Activated T-cell treated with anti-CD3 and anti-CD28 coated beads for 1 hour (primary cell): Measurements from ENCODE around the gene CYBRD1.

ENCODE experiments used
- DNase-seq: peaks from one replicate; pipeline ENCODE4 v3.0.0-alpha.2; 2020; ENCODE audit warnings: low read depth

CYBRD1 gene

DNA sequence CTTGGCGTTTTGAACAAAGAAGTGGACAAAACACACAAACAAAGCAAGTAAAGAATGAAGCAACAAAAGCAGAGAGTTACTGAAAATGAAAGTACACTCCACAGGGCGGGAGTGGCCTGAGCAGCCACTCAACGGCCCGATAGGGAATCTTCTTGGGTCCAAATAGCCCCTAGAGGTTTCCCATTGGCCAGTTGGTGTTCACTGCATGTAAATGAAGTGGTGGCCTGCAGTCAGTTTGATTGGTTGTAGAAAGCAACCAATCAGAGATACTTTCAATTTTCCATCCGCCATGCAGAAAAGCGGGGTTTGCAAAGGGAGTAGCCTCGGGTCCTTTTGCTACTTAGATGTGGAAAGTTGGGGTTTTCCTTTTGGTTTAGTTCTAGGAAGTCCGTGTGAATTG lies 31.6 kb downstream of the CYBRD1 start:
- no peak for DNase-seq

DNA sequence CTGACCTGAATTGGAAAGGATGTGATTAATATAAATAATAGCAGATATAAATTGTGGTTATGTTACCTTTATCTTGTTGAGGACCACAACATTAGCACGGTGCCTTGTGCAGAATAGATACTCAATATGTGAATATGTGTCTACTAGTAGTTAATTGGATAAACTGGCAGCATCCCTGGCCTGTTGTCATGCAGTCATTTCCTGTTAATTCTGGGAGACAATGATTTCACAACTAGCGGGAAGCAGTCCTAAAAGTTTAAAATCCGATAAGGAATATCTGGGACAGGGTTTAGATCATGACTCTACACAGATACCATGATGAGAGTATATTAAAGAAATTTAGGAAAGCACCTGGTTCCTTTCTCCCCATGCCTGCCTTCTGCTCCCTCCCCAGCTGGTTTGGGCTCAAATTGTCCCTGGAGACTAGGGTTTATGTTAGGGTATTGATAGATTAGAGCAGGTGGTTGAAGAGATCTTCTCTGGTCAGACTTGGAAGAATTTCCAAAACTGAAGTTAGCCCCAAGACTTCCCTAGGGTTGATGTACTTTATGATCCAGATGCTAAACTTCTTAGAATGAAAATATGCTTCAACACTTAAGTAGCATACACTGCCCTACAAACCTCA lies 32.8 kb downstream of the CYBRD1 start:
- DNase-seq = no peak

GRCh38 chr2:171557363-171557762 lies 35.1 kb downstream of the CYBRD1 start:
- no peak for DNase-seq

- DNase-seq = no peak
Observed at GRCh38 chr2:171563301-171563700, 41.0 kb downstream of the CYBRD1 start.

DNA sequence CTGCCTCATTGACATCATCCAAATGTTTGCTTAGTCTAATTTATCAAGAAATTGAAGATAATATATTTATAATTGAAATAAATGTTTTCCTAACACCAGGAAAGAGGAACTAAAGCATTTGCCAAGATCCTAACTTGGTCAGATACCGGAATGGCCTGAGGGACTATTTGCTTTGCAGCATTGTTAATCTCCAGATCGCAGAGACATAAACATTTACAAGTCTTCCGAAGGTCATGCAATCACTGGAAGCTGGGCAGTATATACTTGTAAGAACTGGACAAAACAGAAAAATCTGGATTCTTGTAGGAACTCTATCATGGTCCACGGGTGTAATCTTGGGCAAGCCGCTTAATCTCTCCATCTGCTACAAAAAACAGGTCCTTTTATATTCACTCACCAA lies 42.2 kb downstream of the CYBRD1 start:
- DNase-seq = no peak

GRCh38 chr2:171566057-171566456 lies 43.8 kb downstream of the CYBRD1 start:
- no peak for DNase-seq

- DNase-seq = no peak
Observed at GRCh38 chr2:171566753-171567152, 44.5 kb downstream of the CYBRD1 start.

DNA sequence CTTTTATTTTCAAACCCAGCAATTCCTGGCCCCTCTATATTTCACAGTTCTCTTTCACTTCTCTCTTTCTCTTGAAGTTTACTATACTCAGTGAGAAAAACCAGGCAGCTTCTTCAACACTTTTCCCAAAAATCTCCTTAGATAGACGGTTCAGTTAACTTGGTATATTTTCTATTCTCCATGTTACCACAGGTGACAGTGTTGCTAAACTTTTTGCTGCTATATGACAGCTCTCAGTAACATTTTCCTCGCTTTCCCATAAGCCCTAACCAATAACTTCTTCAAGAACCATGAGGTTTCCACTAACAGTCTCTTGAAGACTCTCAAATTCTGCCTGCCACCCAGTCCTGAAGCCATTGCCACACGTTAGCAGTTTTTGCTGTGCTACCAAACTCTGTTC lies 45.8 kb downstream of the CYBRD1 start:
- no peak for DNase-seq

- DNase-seq = no peak
Observed at GRCh38 chr2:171571721-171572120, 49.4 kb downstream of the CYBRD1 start.

DNA sequence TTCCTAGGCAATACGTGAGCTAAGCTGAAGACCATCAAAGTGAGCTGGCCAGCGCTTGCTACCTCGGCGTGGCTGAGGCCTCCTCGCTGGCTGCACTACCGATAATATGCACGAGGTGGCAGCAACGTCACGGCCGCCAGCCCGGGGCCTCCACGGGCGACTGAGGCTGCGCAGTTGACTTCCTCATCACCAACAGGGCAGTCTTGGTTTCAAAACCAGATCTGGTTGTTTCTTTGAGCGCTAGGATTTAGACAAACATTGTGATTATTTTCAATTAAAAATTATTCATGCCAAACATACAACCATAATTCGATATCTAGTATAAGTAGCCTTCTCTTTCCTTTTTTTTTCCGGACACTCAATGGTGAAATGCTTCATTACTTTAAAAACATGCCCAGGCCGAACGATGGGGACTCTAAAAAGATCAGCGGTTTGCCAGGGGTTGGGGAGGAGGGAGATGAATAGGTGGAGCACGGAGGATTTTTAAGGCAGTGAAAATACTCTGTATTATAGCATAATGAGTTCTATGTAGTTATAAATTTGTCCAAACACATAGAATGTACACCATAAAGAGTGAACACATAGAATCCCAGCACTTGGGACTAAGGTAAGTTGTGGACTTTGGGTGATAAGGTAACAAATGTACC lies 52.0 kb downstream of the CYBRD1 start:
- peak; percentile 72 for DNase-seq

GRCh38 chr2:171575606-171576005 lies 53.3 kb downstream of the CYBRD1 start:
- no peak for DNase-seq

DNA sequence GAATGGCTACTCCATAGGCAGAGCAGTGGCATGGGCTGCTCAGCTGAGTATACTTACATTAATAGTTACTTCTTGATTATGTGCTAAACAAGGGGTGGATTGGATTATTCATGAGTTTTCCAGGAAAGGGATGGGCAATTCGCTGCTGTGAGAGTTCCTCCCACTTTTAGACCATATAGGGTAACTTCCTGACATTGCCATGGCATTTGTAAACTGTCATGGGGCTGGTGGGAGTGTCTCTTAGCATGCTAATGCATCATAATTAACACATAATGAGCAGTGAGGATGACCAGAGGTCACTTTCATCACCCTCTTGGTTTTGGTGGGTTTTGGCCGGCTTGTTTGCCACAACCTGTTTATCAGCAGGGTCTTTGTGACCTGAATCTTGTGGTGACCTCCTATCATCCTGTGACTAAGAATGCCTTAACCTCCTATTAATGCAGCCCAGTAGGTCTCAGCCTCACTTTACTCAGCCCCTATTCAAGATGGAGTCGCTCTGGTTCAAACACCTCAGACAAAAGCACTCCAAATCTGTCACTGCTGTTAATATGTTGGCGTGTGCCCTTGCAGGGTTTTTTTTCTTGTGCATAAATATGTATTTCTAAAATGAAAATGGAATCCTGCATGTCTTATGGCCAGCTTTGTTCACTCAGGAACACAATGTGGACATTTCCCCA lies 56.0 kb downstream of the CYBRD1 start:
- DNase-seq = no peak

DNA sequence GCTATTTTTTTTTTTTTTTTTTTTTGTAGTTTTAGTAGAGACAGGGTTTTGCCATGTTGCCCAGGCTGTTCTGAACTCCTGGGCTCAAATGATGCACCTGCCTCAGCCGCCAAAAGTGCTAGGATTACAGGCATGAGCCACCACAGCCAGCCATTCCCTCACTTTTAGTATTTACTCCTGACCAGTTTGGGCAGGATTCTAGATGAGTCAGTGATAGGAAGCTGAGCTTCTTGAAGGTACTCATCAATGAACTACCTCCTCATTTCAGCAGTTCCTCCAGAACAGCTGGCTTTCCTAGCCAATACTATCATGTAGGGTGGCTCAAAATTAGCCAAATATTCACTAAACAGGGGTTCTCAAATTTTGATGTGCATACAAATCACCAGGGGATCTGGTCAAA lies 57.2 kb downstream of the CYBRD1 start:
- no peak for DNase-seq

GRCh38 chr2:171583566-171583965 lies 61.3 kb downstream of the CYBRD1 start:
- no peak for DNase-seq

GRCh38 chr2:171584001-171584400 lies 61.7 kb downstream of the CYBRD1 start:
- no peak for DNase-seq

DNA sequence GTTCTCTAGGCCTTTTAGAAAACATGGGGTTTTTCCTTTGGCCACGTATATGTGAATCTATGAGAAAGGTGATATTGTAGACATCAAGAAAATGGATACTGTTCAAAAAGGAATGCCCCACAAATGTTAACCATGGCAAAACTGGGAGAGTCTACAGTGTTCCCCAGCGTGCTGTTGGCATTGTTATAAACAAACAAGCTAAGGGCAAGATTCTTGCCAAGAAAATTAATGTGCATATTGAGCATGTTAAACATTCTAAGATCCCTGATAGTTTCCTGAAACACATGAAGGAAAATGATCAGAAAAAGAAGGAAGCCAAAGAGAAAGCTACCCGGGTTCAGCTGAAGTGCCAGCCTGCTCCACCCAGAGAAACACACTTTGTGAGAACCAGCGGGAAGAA lies 64.9 kb downstream of the CYBRD1 start:
- no peak for DNase-seq

- no peak for DNase-seq
Observed at GRCh38 chr2:171587567-171587966, 65.3 kb downstream of the CYBRD1 start.

GRCh38 chr2:171590116-171590515 lies 67.8 kb downstream of the CYBRD1 start:
- no peak for DNase-seq

DNA sequence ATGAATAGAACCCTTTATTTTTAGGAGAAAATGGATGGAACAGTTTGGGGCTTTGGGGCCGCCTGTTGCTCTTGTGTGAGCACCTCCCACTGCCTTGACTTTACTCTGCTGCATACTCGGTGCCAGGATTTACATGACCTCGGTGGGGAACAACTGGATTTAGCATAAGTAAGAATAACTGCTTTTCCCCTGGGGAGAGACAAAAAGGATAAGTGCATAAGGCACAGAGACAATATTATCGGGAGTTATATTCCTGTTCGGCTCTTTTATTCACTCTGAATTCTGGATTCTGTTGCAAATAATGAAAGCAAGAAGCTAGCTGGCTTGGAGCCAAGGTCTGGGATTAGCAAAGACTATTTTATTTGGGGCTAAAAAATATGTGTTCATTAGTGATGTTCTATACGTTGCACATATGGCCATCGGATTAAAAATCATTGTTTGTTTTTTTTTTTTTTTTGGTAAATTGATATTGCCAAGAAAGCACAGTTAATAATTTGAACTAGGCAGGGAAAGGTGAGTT lies 69.8 kb downstream of the CYBRD1 start:
- DNase-seq = no peak

DNA sequence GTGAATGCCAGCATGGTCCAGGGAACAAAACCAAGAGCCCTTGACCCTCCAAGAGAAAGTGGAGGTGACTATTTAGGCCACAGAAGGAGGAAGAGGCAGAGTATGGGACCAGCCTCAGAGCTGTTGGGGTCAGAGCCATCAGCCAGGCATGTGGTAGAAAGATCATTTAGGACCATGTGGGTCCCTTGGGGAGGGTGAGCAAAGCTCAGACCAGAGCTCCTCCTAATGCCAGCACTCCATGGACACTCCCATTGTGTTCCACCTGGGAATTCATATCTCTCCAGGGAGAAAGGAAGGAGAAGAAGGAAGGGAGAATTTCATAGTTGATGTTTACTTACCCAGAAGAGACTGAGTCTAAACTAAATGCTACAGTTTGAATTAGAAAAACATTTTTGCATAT lies 73.2 kb downstream of the CYBRD1 start:
- no peak for DNase-seq

- no peak for DNase-seq
Observed at GRCh38 chr2:171595896-171596295, 73.6 kb downstream of the CYBRD1 start.

DNA sequence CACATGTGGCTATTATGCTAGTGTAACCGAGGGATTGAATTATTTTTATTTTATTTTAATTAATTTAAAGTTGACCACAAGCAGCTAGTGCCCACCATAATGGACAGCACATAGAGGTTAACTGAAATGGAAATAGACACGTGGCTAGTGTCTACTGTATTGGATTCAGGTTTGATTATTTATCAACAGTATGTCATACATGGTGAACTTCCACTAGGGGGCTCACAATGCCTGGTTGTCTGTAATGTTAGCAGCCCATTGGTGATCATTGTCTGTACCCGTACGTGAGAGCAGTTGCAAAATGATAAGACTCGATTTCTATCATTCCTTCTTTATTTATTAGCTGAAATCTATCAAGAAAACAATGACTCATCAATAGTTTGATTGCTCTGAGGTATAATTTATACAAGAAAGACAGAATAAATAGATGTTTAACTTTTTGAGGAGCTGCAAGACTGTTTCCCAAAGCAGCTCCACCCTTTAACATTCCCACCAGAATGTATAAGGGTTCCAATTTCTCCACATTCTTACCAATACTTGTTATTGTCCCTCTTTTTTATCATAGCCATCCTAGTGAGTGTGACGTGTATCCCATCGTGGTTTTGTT lies 76.5 kb downstream of the CYBRD1 start:
- peak; percentile 13 for DNase-seq

- no peak for DNase-seq
Observed at GRCh38 chr2:171600126-171600525, 77.9 kb downstream of the CYBRD1 start.
